GM23338 (cell line): ENCODE results near the gene TIMM17B.

ENCODE experiments used
- CREB1 ChIP-seq: fragments of 250-450 bp; sonication (Bioruptor Pico); IDR thresholded peaks from 2 replicates; pipeline ENCODE4 v1.5.0; 2020; ENCODE audit warnings: low read depth, mild to moderate bottlenecking, moderate library complexity
- CTCF ChIP-seq, 2 experiments: fragments of 200-600 bp in 1 of 2; sonication (generic) in 1 of 2; conservative IDR thresholded peaks; 2 replicates each; pipeline versions ENCODE4 v1.5.1 to v1.6.1; 2016 to 2017; ENCODE audit warnings: antibody characterized with exemption in 2 of 2, low read depth in 2 of 2, mild to moderate bottlenecking in 2 of 2, moderate library complexity in 1 of 2
- ETS1 ChIP-seq: IDR thresholded peaks from 2 replicates; pipeline ENCODE4 v1.6.1; 2016; ENCODE audit warnings: antibody characterized with exemption
- EZH2 ChIP-seq: fragments of 200-600 bp; sonication (generic); IDR thresholded peaks from one replicate; pipeline ENCODE4 v1.8.0; 2017; ENCODE audit warnings: antibody characterized with exemption, mild to moderate bottlenecking, low read depth; ENCODE audit not compliant: unreplicated experiment
- EZH2phosphoT487 ChIP-seq: fragments of 200-600 bp; sonication (generic); IDR thresholded peaks from one replicate; pipeline ENCODE4 v1.8.1; 2018; ENCODE audit warnings: antibody characterized with exemption; ENCODE audit not compliant: unreplicated experiment
- JUNB ChIP-seq: IDR thresholded peaks from one replicate; pipeline ENCODE4 v1.6.1; 2016; ENCODE audit warnings: antibody characterized with exemption; ENCODE audit not compliant: unreplicated experiment
- NANOG ChIP-seq: IDR thresholded peaks from 2 replicates; pipeline ENCODE4 v1.6.1; 2016; ENCODE audit warnings: antibody characterized with exemption, borderline replicate concordance
- POLR2AphosphoS5 ChIP-seq: IDR thresholded peaks from 2 replicates; pipeline ENCODE4 v1.6.1; 2016; ENCODE audit warnings: antibody characterized with exemption, low read depth
- STAT1 ChIP-seq: IDR thresholded peaks from one replicate; pipeline ENCODE4 v1.6.1; 2016; ENCODE audit warnings: antibody characterized with exemption; ENCODE audit not compliant: unreplicated experiment
- ZNF114 ChIP-seq: fragments of 250-450 bp; sonication (Bioruptor Pico); IDR thresholded peaks from 2 replicates; pipeline ENCODE4 v1.5.0; 2020; ENCODE audit warnings: mild to moderate bottlenecking, moderate library complexity
- ZNF462 ChIP-seq: fragments of 250-450 bp; sonication (Bioruptor Pico); IDR thresholded peaks from 2 replicates; pipeline ENCODE4 v1.5.0; 2020; ENCODE audit warnings: mild to moderate bottlenecking, moderate library complexity
- TF ChIP-seq, protein P1 (sequence below): IDR thresholded peaks from one replicate; pipeline ENCODE4 v1.6.1; 2018; ENCODE audit warnings: antibody characterized with exemption; ENCODE audit not compliant: unreplicated experiment

- TF ChIP-seq EZH2phosphoT487: no peak
- TF ChIP-seq POLR2AphosphoS5: no peak
- no peak for TF ChIP-seq CTCF (conservative IDR thresholded peaks at IDR 0.05; ENCODE audit: low read depth in 2 of 2)
- TF ChIP-seq STAT1: no peak
- TF ChIP-seq EZH2: no peak
- TF ChIP-seq, protein P1, sequence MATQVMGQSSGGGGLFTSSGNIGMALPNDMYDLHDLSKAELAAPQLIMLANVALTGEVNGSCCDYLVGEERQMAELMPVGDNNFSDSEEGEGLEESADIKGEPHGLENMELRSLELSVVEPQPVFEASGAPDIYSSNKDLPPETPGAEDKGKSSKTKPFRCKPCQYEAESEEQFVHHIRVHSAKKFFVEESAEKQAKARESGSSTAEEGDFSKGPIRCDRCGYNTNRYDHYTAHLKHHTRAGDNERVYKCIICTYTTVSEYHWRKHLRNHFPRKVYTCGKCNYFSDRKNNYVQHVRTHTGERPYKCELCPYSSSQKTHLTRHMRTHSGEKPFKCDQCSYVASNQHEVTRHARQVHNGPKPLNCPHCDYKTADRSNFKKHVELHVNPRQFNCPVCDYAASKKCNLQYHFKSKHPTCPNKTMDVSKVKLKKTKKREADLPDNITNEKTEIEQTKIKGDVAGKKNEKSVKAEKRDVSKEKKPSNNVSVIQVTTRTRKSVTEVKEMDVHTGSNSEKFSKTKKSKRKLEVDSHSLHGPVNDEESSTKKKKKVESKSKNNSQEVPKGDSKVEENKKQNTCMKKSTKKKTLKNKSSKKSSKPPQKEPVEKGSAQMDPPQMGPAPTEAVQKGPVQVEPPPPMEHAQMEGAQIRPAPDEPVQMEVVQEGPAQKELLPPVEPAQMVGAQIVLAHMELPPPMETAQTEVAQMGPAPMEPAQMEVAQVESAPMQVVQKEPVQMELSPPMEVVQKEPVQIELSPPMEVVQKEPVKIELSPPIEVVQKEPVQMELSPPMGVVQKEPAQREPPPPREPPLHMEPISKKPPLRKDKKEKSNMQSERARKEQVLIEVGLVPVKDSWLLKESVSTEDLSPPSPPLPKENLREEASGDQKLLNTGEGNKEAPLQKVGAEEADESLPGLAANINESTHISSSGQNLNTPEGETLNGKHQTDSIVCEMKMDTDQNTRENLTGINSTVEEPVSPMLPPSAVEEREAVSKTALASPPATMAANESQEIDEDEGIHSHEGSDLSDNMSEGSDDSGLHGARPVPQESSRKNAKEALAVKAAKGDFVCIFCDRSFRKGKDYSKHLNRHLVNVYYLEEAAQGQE: no peak
- no peak for TF ChIP-seq CREB1 (CRISPR knock-in tag)
- no peak for TF ChIP-seq NANOG
- TF ChIP-seq JUNB: no peak
- TF ChIP-seq ZNF114: no peak
- TF ChIP-seq ZNF462 (CRISPR knock-in tag): no peak
- no peak for TF ChIP-seq ETS1
Measured at GRCh38 chrX:48890296-48890925, 7.2 kb downstream of the TIMM17B start.
